Sciatic nerve (tissue), 2 donors: Measurements from ENCODE around the gene POMP. TPM values are rescaled to one million over a fixed set of nuclear protein-coding genes. Genes with fewer than 3 reads are reported as not detected.
A peak's percentile ranks its signal among the peaks of the same experiment; 100 is the strongest.
"Not testable (repeated sequence)": the region's sequence is repeated elsewhere in the genome, so short reads cannot be mapped to it uniquely, and the experiment has no call there.

Source experiments
- ATAC-seq: fragments of 200-7000 bp; cut with Tn5 transposase; one replicate; pipeline ENCODE4 v1.9.1; 2020; ENCODE audit warnings: mild to moderate bottlenecking, moderate library complexity
- DNase-seq: peaks from one replicate; pipeline ENCODE4 v3.0.0-alpha.2; 2020; ENCODE audit warnings: low spot score
- intact Hi-C: fragments of 100-400 bp; cut with DNase I; formaldehyde crosslinking; loops from one replicate; pipeline ENCODE4 v1.14.2; 2022
- total RNA-seq: library from RNA; stranded (reverse); fragmentation: NEBNext Ultra II Directional; extraction: Animal tissue kit (Norgen Biotek cat#: 25700); gene quantifications from one replicate; pipeline ENCODE4 v1.2.1, GENCODE V29; 2021
- donor health status: DM: no; HTN: no; CAD: no.
- donor health status: DM: no; HTN: no; CAD: no.

The POMP gene
- total RNA-seq, 1 donor from 2014 or later: 49.2 TPM

DNA sequence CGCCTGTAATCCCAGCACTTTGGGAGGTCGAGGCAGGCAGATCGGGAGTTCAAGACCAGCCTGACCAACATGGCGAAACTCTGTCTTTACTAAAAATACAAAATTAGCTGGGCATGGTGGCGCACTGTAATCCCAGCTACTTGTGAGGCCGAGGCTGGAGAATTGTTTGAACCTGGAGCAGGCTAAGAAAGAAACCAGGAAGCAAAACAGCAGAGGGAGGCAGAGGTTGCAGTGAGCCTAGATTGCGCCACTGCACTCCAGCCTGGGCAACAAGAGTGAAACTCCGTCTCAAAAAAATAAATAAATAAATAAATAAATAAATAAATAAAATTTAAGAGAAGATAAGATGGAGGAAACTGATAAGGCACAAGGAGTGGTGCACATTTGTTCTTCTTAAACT is 24.2 kb downstream of the POMP start:
- DNase-seq, ATAC-seq, intact Hi-C loops: not testable (repeated sequence)

DNA sequence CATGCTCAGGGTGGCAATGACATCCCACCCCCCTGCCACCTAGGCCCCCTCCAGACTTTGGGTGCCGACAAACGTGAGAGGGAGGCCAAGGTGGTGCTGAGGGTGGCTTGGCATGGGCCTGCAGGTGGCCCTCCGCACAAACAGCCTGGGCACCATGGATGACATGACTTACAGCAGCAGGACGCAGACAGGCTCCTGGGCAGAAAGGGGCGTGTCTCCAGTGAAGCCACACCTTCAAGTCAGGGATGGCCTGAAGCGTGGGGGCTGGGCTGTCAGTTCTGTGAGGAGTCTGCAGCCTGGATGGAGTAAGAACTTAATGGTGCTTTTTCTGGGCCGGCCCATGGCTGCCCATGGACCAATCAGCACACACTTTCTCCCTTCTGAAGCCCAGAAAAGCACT is 25.3 kb downstream of the POMP start:
- no peak for DNase-seq
- intact Hi-C loops: no loop called here
- no peak for ATAC-seq

DNA sequence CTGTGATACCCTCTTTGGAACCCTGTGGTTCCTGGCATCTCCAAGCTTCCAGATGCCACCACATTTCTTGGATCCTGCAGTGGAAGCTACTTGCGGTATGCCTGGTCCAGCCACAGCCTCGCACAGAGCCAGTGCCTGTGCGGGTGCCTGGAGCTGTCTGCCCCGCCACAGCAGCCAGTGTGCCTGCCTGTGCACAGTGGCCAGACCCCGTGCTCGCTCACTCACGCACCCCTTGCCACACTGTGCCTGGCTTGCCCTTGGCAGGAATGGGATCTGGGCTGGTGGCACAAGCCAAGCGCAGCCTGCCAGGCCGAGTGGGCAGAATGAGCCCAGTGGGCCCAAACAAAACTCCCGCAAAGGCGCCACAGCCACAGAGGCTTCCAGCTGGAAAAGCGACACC is 26.2 kb downstream of the POMP start:
- intact Hi-C loops: no loop called here
- DNase-seq (no peak), ATAC-seq (no peak)

DNA sequence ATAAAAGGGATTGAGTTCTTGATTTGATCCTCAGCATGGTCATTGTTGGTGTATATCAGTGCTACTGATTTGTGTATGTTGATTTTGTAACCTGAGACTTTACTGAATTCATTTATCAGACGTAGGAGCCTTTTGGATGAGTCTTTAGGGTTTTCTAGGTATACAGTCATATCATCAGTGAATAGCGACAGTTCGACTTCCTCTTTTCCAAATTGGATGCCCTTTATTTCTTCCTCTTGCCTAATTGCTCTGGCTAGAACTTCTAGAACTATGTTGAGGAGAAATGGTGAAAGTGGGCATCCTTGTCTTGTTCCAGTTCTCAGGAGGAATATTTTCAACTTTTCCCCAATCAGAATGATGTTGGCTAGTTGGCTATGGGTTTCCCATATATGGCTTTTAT is 27.0 kb downstream of the POMP start:
- ATAC-seq (no peak), DNase-seq (no peak)
- intact Hi-C loops: no loop called here

DNA sequence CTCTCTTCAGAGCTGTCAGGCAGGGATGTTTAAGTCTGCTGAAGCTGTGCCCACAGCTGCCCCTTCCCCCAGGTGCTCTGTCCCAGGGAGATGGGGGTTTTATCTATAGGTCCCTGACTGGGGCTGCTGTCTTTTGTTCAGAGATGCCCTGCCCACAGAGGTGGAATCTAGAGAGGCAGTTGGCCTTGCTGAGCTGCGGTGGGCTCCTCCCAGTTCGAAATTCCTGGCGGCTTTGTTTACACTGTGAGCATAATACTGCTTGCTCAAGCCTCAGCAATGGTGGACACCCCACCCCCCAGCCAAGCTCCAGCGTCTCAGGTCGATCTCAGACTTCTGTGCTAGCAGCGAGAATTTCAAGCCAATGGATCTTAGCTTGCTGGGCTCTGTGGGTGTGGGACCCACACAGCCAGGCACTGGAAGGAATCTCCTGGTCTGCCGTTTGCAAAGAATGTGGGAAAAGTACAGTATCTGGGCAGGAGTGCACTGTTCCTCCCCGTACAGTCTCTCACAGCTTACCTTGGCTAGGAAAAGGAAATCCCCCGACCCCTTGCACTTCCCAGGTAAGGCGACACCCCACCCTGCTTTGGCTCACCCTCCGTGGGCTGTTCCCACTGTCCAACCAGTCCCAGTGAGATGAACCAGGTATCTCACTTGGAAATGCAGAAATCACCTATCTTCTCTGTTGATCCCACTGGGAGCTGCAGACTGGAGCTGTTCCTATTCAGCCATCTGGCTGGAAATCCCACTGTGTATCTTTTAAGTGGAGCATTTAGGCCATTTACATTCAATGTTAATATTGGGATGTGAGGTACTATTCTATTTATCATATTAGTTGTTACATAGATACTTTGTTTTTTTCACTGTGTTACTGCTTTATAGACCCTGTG is 34.9 kb downstream of the POMP start:
- DNase-seq, intact Hi-C loops, ATAC-seq: not testable (repeated sequence)

DNA sequence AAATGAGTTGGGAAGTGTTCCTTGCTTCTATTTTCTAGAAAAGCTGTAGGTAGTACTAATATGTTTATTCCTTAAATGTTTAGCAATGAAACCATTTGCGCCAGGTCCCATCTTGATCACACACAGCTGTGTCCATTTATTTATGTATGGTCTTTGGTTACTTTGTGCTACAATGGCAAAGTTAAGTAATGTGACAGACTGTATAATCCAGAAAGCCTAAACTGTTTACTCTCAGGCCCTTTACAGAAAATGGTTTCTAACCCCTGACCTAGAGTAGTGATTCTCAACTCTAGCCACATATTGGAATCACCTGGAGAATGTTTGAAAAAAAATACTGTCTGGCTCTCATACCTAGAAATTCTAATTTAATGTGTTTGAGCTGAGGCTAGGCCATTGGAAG is 38.5 kb downstream of the POMP start:
- intact Hi-C loops: loop anchor here (1.0 kb wide), 1 partner anchor 44 kb away; no protein-coding TSS in a partner anchor
- DNase-seq: no peak
- no peak for ATAC-seq

DNA sequence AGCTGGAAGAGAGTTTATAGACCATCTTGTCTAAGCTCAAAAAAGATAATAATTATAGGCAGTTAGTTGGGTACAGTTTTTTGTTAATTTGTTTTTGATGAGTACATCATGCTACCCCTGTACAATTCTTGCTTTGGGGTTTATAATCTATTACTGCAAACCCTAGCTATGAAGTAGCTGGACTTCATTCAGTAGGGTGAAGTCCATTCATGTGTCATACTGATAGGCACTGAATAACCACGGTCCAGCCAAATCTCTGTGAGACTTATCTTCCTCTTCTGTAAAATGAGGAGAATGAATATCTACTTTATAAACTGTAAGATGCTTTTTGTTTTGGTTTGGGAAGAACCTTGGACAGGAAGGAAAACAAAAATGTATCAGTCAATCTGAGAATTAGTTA is 40.3 kb downstream of the POMP start:
- ATAC-seq (no peak), DNase-seq (no peak)
- intact Hi-C loops: no loop called here

DNA sequence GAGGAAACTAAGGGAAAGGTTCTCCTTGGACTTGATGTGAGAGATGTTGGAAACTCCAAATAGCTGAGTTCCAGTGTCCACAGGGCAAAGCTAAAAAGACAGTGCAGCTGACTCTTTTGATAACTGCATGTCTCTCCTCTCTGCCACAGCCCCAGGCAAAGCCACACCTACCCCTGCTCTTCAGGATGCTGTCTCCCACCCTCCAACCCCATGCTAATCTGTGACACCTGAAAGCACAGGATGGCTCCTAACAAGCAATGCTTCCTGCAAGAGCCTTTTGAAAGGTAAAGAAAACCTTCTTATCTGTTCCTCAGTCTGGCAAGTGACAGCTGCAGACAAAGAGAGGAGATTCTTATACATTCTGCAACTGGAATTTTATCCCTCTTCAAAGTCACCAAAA is 45.4 kb downstream of the POMP start:
- DNase-seq (no peak), ATAC-seq (no peak)
- intact Hi-C loops: no loop called here

DNA sequence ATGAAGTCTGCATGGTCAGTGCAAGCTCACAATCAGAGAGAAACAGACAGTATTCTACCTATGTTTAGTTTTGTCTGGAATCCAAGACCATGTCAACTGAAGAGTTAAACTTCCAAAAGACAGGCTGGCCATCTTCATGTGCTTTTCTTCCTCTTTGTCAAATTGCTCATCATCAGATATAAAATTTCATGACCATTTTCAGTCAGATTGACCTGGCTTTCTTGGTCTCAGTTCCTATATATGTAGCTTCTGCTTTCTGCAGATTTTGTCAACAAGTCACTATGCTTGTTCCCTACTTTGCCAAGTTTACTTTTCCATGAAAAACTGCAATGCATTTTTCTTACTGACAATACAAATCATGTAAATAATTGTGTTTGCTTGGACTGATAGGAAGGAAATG is 46.0 kb downstream of the POMP start:
- no peak for DNase-seq
- no peak for ATAC-seq
- intact Hi-C loops: no loop called here

DNA sequence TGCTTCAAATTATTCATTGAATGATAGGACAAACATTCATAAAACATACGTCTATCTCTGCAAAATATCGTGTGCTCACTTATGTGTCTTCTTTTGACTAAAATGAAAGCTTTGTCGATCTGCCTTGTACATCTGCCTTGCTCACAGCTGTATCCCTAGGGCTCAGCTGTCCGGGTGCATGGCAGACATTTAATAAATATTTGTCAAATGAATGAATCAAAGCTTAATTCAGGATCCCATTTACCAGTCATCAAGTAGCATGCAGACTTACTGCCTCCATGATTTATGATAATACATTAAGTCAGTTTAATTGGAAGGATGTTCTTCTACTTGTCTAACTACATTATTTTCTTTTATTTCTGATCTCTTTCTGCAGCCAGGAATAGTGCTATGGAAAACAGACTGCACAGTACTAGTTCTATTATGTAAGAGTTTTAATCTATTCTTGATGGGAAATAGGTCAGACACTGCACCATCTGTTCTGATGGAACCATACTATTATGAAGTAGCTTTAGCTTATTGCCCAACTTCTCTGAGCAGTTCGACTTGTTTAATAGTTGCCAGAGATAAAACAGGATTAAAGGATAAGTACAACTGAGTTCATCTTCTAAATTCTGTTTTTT is 46.6 kb downstream of the POMP start:
- no peak for ATAC-seq
- intact Hi-C loops: no loop called here
- DNase-seq: no peak

DNA sequence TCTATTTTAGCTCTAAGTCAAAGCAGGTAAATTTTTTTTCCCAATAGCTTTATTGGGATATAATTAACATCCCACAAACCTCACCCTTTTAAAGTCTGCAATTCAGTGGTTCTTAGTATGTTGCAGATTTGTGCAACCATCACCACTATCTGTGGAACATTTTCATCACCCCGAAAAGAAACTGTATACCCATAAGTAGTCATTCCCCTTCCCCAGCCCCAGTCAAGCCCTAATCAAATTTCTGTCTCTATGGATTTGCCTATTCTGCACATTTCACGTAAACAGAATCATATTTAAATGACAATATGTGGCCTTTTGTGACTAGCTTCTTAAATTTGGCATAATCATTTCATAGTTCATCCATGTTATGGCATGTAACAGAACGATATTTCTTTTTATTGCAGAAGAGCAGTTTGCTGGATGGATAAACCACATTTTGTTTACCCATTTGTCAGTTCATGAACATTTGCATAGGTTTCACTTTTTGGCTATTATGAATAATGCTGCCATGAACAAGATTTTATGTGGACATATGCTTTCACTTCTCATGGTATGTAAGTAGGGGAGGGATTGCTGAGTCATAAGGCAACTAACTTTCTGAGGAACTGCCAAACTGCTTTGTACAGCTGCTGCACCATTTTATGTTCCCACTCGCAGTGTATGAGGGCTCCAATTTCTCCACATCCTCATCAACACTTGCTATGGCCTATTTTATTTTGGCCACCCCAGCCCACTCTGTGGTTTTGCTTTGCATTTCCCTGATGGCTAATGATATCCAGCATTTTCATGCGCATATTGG is 48.9 kb downstream of the POMP start:
- DNase-seq (no peak), ATAC-seq (peak; percentile 67)
- intact Hi-C loops: no loop called here

DNA sequence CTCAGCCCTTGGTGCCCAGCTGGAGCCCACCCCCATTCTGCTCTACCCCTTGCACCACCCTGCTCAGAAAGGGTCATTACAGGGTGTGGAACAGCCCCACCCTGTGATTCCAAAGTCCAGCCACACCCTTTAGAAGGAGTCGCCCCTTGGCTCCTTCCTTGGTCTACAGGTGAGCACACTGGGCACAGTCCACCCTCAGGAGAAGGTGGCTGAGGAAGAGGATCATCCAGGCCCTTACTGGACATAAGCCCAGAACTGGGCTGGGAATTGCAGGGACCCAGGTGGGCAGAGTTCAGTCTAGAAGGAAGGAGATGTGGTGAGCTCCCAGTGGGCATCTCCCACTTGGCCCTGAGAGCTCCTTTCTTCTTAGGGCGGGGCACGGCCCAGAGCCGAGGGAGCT is 51.2 kb downstream of the POMP start:
- no peak for ATAC-seq
- intact Hi-C loops: no loop called here
- DNase-seq: no peak

DNA sequence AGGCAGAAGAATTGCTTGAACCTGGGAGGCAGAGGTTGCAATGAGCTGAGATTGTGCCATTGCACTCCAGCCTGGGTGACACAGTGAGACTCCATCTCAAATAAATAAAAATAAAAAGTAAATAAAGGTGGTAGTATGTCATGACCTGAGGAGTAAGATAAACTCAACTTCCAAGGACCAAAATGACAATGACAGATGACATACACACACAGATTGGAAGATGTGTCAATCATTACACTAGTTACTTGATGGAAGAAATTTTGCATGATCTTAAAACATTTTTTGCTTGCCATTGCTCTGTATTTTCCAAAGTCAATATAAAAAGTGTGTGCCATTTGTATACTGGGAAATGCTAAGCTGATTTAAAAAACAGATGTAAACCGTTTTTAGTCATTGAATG is 55.7 kb downstream of the POMP start:
- ATAC-seq (no peak), DNase-seq (no peak)
- intact Hi-C loops: no loop called here

DNA sequence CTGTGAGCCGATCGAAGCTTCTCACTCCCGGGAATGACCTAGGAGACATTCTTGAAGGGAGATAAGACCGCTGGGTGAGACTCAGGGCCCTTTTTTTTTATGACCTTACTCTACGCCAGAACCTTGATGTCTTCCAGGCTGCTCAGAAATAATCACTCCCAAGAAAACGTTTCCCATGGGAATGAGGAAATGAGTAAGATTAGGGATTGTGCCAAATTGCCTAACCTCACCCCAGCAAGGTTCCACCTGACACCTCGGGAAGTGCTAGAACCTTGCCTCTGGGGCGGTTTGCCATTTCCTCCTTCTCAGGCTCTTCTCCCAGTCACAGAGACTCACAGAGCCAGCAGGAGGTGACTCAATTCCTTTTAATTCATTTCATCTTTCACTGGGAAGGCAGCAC is 57.6 kb downstream of the POMP start:
- ATAC-seq (no peak), DNase-seq (no peak)
- intact Hi-C loops: no loop called here

DNA sequence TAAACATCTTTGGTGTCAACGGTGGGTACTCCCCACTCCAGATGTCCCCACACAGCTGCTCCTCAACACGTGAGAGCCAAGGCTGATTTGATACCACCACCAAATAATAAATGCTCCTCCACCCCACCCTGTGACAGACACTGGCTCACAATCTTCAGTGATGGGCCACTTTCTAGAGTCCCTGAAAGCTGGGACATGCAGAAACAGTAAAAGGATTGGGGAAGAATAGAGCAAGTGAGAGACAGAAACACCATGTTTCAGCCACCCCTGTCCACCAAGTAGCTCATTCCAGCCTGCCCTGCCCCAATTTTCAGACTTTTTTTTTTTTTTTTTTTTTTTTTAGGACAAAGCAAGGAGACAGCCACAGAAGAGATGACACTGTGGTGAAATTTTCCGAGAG is 58.2 kb downstream of the POMP start:
- ATAC-seq (no peak), DNase-seq (no peak)
- intact Hi-C loops: no loop called here

DNA sequence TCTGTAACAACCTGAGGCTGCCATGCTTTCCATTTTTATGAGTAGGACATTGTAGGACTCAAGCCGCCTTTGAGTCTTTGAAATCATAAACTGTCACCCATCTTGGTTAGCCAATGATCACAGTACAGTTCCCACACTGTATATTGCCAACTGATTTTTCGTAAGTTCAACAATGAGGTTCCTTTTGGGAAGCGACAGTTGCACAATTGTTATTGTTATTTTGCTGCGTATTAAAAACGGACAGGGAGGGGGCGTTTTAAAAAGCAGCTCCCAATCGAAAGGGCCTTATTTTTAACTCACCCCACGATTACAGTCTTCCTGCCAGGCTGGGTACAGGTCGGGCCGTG is 59.2 kb downstream of the POMP start:
- DNase-seq: no peak
- intact Hi-C loops: no loop called here
- peak; percentile 27 for ATAC-seq

DNA sequence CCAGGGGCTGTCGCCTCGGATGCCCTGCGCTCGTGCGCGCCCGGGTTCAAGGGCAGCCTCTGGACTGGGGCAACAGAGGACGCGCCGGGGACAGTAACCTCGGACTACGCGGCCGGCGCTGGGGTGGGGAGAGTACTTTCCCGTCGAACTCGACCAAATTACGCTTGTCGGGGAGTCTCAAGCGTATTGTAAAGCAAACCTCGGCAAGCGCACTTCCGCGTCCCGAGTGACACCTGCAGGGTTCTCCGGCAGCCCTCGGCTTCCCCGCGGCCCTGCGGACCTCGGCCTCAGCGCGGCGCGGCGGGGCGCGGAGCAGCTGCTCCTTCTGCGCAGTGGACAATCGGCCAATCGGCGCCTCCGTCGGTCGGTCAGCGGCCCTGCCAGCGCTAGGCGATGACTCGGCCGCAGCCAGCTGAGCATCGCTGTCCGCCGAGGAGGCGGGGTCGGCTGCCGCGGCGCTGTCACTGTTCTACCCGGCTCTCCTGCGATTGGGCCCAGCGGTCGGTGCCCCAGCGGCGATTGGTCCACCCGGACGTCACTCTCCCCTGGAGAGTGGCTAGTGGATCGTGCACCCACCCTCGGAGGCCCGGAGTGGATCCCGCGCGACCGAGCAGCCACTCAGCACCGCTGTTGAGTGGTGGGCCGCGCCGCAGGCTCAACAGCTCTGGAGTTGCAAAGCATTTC is 59.8 kb downstream of the POMP start, which contains the start of gene SLC46A3:
TSS of gene SLC46A3 (minus strand) at position 428 of the 684 bp plus-strand sequence. CDS start 972 bp downstream, outside the sequence.
- DNase-seq (peak; percentile 99), ATAC-seq (peak; percentile 100)
- intact Hi-C loops: no loop called here

DNA sequence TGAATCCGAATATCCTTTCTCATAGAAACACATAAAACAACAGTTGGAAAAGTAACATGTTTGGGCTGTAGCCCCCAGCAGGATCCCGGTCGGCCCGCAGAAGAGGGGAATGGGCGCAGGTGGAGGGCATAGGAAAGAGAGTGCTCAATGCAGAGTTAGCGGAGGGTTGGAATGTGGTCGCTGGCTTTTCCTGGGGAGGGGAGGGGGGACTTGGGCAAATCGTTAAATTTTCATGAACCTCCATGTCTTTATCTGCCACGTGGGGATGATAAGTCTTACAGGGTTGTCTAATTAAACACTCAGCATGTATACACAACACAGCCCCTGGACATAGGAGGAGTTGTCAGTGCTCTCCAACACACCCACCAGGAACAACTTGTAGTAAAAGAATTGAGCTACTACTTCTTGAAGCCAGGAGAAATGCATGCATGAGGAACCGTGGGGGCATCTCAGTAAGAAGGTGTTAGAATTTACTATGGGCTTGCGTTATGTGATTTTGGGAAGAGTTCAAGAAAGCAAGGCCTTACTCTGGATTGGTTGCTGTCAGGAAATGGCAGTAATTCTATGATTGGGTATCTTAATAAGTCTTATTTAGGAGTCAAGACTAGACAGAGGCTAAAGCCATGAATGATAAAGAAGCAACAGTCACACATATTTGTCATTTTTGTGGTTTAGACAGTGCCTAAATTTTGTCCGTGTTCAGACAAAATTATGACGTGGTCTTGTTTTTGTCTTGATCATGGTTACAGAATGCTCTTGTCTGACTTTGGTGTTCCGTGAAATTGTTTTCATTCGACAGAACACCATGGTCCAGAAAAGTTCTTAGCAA is 60.5 kb downstream of the POMP start:
- ATAC-seq: peak; percentile 4
- intact Hi-C loops: no loop called here
- DNase-seq: no peak
